Measurements from ENCODE around the gene ITGA5.

Gene ITGA5

DNA sequence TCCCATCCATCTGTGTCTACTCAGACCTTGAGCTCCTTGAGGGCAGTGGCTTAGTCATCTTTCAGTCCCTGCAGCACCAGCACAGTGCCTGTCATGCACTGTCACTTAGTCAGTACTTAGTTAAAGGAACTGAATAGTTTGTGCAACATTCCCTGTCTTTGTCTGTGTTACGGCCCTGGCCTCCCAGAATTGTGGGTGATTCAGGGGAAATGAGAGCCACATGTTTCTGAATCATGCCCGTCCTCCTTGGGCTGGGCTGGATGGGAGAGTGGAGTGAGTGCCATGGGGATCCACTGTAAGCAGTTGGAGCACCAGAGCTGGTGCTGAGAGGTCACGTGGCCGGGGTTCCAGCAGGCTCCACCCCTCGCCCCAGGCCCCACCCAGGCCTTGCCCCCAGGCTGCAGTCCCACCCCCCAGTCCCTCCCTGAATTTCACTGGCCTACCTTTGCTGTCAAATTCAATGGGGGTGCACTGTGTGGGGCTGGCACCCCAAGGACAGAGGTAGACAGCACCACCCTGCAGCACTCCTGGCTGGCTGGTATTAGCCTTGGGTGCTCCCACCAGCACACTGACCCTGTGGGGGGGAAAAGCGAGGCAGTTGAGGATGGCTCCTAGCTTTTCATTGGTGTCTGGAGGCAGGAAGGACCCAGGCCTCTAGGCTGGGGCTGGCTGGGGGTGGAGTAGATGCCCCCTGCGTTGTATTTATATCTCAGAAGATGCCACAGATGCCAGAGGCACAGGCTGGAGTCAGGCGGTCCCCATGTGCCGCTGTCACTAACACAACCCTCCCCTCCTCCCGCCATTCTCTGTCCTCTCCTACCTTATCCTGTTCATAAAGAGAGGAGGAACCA lies 7.5 kb downstream of the ITGA5 start:
- DNase-seq (ENCODE audit: low spot score): peak; percentile 98

DNA sequence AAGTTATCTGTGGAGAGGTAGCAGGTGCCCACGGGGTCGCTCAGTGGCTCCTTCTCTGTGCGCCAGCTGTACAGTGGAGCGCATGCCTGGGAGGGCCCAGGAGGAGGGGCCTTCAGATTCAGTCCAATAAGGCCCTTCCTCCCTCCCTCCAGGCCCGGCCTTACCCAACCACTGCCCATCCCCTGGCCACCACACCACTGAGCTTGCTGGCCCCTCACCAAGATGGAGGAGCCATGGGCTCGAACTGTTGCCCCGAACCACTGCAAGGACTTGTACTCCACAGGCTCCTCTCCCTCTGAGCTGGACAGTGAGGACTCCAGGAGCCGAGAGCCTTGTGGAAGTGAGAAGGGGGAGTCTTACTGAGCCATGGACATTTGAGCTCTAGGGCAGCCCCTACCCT lies 9.8 kb downstream of the ITGA5 start:
- no peak for DNase-seq (ENCODE audit: low spot score)

- DNase-seq (ENCODE audit: low spot score): no peak
Observed at GRCh38 chr12:54407183-54407905, 11.7 kb downstream of the ITGA5 start.

GRCh38 chr12:54405573-54405972 lies 13.5 kb downstream of the ITGA5 start:
- DNase-seq (ENCODE audit: low spot score): no peak

GRCh38 chr12:54405106-54405505 lies 14.0 kb downstream of the ITGA5 start:
- no peak for DNase-seq (ENCODE audit: low spot score)

DNA sequence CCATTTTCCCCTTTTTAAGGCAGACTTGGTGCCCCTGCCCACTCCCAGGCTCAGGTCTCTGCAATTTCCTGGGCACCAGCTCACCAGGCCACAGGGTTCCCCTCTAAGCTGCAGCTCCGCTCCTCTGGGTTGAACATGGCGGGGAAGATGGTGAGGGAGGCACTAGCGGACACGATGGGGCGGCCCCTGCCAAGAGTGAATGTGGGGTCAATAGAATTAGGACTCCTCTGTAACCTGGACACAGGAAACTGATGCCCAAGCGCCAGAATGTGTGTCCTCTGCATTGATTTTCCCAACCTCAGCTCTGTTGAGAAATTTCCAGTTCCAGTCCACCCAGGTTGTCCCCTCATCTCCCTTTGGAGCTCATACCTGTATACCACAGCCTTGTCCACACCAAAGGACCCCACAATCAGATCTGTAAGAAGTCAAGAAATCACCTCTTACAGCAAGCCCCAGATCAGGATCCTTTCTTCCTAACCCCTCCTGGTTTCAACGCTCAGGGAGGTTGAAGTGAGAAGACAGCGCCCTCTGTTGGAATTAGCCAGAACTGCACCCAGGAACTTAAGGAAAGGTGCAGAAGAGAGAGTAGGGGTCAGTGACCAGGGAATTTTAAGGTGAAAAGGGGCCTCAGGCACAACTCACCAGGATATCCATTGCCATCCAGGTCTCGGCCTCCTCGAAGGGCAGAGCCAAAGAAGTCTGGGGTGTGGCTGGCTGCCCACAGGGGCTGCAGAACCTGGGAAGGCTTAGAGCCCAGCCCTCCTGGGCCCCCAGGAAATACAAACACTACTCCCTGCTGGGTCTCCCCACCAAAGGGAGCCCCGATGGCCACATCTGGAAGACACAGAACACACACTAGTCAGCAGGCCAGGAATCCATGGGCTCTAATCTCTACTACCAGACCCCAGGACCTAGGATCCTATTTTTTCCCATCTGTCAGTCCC lies 14.7 kb downstream of the ITGA5 start:
- peak; percentile 57 for DNase-seq (ENCODE audit: low spot score)

- no peak for DNase-seq (ENCODE audit: low spot score)
Observed at GRCh38 chr12:54401119-54401518, 17.9 kb downstream of the ITGA5 start.

GRCh38 chr12:54398995-54399793 lies 19.9 kb downstream of the ITGA5 start:
- DNase-seq (ENCODE audit: low spot score): peak; percentile 78

GRCh38 chr12:54398218-54398617 lies 20.8 kb downstream of the ITGA5 start:
- no peak for DNase-seq (ENCODE audit: low spot score)

DNA sequence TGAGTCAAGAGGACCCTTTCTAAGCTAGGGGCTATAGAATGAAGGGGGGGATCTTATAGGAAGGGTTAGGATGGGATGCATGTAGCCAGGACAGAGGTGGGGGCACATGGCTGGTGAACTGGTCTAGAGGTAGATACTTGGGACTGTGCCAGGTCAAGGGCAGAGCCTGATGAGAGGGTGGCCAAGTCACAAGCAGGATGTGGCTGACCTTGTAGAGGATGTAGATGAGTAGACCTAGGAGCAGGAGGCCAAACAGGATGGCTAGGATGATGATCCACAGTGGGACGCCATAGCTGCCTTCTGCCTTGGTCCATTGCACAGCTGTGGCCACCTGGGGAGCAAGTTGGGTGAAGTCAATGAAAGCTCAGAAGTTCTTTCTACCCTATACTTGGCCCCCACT lies 21.9 kb downstream of the ITGA5 start:
- no peak for DNase-seq (ENCODE audit: low spot score)

DNA sequence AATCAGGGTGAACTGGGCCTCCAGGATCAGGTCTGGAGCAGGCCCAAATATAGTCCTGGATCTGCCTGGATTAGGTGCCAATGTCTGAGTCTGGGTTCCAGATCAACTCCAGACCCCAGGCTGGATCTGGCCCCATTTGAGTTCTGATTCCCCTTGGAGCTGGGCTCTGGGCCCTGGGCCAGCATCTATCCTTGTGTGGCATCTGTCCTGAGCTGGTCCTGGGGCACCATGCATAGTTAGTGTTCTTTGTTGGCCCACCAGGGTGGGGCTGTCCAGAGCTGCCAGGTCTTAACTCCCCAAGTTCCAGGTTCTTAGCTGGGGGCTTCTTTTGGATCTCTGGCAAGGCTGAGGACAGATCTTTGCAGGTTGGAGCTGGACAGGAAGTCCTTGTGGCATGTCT lies 23.5 kb downstream of the ITGA5 start:
- no peak for DNase-seq (ENCODE audit: low spot score)

DNA sequence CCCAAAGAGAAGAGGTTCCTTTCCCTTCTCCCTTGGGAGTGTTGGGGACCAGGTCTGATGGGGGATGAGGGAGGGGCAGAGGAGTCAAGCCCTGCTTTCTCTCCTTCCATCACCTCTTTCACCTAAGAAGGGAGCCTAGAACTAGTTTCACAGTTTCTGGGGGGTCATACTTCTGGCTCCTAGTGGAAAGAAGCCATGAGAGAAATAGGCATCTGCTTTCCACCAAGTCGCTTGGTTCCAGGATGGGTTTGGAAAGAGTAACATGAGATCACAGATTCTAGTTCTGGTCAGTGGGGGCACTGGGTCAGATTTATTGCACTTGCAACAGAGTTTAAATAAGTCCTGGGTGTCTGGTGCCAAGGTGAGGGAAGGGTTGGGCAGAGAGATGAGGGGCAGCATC lies 24.1 kb downstream of the ITGA5 start:
- no peak for DNase-seq (ENCODE audit: low spot score)

DNA sequence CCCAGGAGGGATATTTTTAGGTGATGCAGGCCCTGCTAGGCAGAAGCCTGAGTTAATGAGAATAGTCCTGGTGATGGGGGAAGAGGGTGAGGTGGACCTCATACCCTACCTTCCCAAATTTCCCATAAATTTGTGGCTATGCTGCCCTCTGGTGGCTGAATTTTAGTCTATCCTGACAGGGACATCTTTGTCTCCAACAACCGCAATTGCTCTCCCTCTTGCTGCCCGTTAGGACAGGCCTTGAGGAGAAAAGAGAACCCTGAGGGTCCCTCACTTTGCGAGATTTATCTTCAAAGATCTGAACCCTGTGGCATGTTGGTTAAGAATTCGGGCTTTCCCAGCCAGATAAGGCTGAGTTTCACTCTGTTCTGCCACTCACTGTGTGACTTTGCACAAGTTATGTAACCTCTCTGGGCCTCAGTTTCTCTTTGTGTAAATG lies 24.8 kb downstream of the ITGA5 start:
- peak; percentile 55 for DNase-seq (ENCODE audit: low spot score)

DNA sequence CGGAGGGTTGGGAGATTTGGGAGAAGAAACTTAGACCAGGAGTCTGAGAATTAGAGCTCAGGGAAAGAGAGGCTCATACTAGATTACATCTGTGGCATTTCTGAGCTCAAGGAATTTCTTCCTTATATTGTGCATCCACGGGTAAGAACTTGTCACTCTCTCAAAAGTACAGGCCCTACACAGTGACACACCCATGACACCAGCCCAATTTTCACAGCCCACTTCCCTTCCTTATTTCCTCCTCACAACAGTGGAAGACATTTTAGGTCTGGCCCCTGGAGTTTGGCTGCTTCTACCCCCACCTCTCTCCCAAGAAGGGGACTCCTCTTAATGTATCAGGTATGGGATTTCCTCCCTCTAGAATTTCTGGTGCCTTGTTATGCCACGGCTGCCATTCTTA lies 25.3 kb downstream of the ITGA5 start:
- DNase-seq (ENCODE audit: low spot score): no peak

DNA sequence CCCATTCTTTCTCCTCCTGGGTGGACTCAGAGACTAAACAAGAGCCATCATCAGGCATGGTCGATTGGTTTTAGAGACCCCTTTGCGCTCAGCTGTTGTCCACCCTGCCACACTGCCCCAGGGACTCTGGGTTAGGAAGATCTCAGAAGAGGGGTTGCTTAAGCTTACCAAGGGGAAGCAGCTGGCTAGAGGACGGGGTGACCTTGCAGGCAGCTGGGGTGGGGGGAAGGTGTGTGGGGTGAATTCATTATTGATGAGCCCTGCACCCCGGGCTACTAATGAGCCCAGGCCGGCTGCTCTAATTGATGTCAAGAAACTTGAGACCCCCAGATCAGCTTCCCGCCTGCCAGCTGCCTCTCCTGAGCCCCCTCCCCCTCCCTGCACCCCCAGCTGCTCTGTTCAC lies 25.9 kb downstream of the ITGA5 start:
- DNase-seq (ENCODE audit: low spot score): no peak

DNA sequence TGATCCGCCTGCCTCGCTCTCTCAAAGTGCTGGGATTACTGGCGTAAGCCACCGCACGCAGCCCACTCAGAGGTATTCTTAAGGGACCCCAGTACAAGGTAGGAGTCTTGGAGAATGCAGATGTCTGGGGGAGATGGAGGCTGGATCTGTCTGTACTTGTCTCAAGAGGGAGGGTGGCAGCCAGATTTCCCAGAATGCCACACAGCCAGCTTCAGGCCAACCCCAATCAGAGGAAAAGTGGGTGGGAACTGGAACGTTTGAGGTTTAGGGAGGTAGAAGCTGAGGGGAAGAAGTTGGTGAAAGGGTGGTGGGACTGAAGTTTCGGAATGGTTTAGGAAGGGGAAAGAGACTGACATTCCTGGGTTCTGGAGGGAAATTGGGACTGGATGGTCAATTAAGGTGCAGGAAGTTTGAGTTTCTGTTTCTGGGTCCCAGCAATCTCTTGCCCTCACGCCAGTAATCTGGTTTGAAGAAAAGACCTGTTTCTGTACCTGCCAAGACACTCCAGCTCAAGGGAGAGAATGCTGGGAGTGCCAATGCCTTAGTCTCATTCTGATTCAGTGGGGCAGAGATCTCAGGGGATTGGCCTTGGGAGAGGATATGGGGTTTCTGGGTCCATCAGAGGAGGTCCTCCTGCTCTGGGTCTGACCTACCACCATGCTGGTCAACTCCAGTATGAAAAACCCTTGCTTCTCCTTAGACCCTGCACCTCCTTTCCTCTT lies 26.4 kb downstream of the ITGA5 start:
- no peak for DNase-seq (ENCODE audit: low spot score)

GRCh38 chr12:54390668-54391551 lies 28.2 kb downstream of the ITGA5 start:
- DNase-seq (ENCODE audit: low spot score): no peak

- no peak for DNase-seq (ENCODE audit: low spot score)
Observed at GRCh38 chr12:54390176-54390667, 28.8 kb downstream of the ITGA5 start.

DNA sequence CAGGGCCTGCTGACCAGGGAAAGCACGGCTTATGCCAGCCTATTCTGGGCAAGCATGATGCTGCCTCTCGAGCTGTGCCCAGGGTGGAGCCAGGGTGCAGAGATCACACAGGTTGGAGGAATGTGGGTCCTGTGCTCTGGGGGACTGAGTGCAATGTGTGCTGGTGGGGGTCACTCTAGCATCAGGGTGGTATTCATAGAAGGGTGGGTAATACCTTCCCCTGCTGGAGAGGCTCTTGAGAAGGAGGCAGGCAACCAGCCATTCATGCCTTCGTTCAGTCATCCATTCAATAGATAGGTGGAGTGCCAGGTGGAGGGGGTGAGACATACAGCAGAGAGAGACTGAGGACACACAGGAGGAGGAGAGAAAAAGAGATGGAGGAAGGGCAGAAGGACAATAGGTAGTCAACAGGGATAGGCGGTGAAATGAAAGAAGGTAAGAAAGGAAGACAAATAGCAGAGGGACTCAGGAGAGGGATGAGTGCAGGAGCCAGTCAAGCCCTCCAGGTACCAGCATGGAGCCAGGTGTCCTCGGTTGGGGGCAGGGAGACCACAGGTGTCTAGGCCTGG lies 29.4 kb downstream of the ITGA5 start:
- no peak for DNase-seq (ENCODE audit: low spot score)
